M059J (cell line): ENCODE data around the gene PAPPA2. TPM values are rescaled to one million over a fixed set of nuclear protein-coding genes. Genes with fewer than 3 reads are reported as not detected.
"Not testable (repeated sequence)": the region's sequence is repeated elsewhere in the genome, so short reads cannot be mapped to it uniquely, and the experiment has no call there.

Experiments
- DNase-seq: peaks from one replicate; pipeline ENCODE4 v3.0.0-alpha.2; 2012; ENCODE audit warnings: low read depth
- total RNA-seq: library from RNA; depleted of rRNA; stranded (reverse); fragments of >200 nt; shearing (Covaris generic); gene quantifications from 2 replicates; pipeline ENCODE4 v1.2.3, GENCODE V29; 2014

The PAPPA2 gene
- total RNA-seq, 1 experiment from 2014 or later, result 0.05 TPM

- DNase-seq, result no peak
Observed at GRCh38 chr1:176692988-176693696, 230.2 kb downstream of the PAPPA2 start.

GRCh38 chr1:176693697-176694329, 230.8 kb downstream of the PAPPA2 start:
- DNase-seq, result no peak

GRCh38 chr1:176694713-176695112, 231.7 kb downstream of the PAPPA2 start:
- DNase-seq, result no peak

DNA sequence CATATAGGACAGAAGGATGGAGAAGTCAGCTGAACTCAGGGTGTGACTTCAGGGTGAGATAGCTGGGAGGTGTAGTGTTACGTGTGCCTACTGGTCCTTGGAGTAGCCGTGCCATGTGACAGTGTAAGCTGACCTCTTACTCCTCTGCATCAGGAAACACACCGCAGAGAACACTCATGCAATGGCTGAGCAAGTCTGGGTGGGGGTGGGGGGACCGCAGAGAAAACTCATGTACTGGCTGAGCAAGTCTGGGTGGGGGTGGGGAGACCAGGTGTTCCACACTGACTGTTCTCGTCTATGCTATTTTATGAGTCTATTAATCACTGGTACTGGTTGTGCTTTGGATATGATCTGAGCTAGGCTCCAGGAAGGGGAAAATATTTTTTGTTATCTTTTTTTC, 233.1 kb downstream of the PAPPA2 start:
- peak; percentile 21 for DNase-seq

GRCh38 chr1:176696689-176697088, 233.7 kb downstream of the PAPPA2 start:
- no peak for DNase-seq

GRCh38 chr1:176699821-176700220, 236.8 kb downstream of the PAPPA2 start:
- DNase-seq, result no peak

DNA sequence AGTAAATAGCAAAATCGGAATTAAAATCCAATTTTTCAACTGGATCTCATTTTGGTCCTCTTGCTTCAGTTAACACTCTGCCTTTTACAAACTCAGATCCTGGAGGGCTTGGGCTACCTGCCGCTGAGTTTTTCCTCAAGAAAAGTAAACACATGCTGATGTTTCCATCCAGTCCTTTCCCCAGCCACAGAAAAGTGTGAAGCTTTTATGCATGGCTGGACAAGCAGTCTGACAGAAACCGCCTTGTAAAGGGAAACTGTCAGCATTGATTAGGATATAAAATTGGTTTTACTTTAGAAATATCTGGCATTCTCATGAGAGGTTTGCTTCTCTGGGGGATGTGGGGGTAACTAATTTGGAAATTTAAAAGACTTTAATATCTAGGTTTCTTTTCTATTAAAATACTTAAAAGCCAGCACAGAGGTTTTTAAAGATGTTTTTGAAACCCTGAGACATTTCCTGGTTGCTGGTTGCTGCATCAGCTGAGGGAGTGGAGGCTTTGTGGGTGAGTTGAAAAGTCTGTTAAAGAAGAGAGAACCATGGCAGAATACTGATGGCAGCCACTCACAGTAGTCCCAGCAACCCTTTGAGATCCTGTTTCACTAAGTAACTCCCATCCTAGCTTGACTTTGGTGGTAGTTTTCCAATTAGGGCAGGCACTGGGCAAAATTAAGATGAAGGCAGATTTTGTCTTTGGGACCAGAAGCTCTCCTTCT, 238.3 kb downstream of the PAPPA2 start:
- DNase-seq, result no peak

DNA sequence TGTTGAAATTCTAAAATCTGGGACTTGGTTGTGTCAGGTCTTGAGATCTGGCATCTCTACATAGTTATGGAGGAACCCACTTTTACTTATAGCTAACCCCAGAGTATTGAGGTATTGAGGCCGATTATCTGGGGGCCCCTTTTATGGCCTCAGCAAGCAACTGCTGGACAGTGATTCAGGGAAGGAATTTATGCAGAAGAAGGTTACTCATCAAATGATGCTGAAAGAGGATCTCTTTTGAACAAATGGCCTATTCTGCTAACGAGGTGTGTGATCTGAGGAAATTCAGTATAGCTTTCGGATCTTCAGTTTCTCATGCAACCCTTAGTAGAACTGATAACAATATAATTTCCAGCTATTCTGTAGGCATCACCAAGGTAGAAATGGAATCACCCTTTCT, 239.9 kb downstream of the PAPPA2 start:
- no peak for DNase-seq

DNA sequence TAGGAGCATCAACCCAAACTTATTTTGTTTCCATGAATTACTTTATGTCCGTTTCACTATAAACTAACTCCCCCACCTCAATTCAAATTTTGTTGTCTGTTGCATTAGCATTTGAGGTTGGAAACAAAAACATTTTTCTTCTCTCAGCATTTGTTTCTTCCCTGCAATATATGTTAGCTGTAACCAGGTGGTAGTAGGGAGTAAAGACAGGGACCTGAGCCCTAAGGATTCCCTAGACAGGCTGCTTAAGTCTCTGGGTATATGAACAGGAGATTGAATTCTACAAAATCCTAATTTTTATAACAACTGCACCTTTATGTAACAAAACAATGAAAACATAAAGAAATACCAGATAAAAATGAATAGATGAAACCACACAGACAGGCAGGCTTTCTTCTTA, 242.6 kb downstream of the PAPPA2 start:
- no peak for DNase-seq

DNA sequence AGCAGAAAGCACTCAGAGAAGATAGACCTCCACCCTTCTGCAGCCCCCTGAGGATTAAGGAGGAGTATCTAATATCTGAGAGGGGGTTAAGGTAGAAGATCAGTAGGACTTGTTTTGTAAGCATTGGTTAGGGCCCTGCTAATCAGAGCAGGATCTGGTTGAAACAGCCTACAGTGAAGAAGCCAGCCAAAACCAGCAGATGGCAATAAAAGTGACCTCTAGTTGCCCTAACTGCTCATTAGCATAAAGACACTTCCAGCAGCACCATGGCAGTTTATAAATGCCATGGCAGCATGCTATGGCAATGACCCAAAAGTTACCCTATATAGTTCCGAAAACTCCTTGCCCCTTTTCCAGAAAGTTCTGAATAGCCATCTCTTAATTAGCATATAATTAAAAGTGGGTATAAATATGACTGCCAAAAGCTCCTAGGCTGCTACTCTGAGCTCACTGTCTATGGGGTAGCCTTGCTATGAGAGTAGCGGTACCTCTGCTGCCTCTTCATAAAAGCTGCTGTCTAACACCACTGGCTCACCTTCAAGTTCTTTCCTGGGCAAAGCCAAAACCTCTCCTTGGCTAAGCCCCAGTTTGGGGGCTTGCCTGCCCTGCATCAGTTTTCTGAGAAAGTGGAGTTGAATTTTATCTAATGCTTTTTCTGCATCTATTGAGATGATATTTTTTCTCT, 254.2 kb downstream of the PAPPA2 start:
- no peak for DNase-seq

DNA sequence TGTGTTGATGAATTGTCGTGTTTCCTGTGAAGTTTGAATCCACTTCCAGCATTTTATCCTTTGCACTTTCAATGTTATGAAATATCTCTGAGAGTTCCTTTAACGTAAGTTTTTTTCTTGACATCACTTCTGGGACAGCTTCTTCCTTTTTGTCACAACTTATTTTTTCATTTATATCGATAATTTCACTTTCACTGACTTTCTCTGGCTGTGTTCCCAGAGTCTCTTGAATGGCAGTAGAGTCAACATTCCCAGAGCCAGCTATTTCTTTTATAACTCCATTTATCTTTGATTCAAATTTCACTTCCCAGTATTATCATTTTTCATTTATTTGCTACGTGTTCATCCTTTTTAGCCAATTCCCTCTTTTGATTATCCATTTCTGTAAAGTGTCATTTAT, 256.5 kb downstream of the PAPPA2 start:
- no peak for DNase-seq

DNA sequence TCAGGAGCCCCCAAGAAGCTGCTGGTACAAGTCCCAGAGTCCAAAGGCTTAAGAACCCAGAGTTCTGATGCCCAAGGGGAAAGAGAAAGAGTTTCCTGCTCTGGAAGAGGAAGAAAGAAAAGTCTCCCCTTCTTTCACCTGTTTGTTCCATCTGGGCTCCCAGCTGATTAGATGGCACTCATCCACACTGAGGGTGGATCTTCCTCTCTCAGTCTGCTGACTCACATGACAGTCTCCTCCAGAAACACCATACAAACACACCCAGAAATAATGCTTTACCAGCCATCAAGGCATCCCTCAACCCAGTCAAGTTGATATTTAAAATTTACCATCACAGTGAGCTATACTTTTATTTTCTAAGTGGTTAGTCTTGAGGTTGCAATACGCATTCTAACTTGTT, 257.9 kb downstream of the PAPPA2 start:
- no peak for DNase-seq

- DNase-seq, result no peak
Observed at GRCh38 chr1:176733661-176734060, 270.7 kb downstream of the PAPPA2 start.

- no peak for DNase-seq
Observed at GRCh38 chr1:176735201-176735600, 272.2 kb downstream of the PAPPA2 start.

- no peak for DNase-seq
Observed at GRCh38 chr1:176736015-176736414, 273.0 kb downstream of the PAPPA2 start.

- DNase-seq, result no peak
Observed at GRCh38 chr1:176741181-176741580, 278.2 kb downstream of the PAPPA2 start.

- DNase-seq, result no peak
Observed at GRCh38 chr1:176742322-176742721, 279.3 kb downstream of the PAPPA2 start.

DNA sequence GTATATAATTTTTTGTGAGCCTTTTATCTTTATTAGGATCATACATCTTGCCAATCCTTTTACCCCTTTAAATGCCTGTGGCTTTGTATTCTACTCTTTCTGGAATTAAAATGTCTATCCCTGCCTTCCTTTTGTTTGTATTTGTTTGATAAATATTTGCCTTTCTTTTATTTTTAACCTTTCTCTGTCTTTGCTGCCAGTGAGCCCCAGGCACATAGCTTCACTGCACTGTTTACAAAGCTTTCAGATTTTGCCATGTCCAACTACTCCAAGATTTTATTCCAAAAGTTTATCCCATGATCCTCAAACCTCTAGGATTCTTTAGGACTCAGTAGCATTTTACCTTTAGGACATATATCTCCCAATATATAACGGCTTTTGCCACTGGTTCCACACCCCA, 281.2 kb downstream of the PAPPA2 start:
- no peak for DNase-seq

- no peak for DNase-seq
Observed at GRCh38 chr1:176745945-176746344, 283.0 kb downstream of the PAPPA2 start.

GRCh38 chr1:176752505-176752904, 289.5 kb downstream of the PAPPA2 start:
- DNase-seq, result peak; percentile 1

DNA sequence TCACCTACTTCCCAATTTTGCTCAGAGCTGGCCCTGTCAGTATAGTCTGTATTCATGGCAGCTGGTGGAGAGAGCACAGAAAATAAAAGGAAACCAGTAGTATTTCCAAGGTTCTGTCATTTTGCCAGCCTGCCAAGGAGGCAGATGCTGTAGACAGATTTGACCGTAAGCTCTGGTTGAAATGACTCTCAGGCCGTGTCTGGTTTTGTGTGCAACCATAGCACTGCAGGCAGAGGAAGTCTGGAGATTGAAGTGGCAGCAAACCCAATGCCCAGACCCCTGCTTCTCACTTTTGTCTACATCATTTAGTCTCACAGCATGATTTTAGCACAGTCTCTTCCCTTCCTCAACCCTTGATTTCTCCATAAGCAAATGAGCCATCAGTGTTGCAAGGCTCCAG, 291.7 kb downstream of the PAPPA2 start:
- no peak for DNase-seq

- not testable (repeated sequence) for DNase-seq
Observed at GRCh38 chr1:176756817-176757216, 293.8 kb downstream of the PAPPA2 start.
